ENCODE data around the gene NUAK2.
A peak's percentile ranks its signal among the peaks of the same experiment; 100 is the strongest.

Gene NUAK2

DNA sequence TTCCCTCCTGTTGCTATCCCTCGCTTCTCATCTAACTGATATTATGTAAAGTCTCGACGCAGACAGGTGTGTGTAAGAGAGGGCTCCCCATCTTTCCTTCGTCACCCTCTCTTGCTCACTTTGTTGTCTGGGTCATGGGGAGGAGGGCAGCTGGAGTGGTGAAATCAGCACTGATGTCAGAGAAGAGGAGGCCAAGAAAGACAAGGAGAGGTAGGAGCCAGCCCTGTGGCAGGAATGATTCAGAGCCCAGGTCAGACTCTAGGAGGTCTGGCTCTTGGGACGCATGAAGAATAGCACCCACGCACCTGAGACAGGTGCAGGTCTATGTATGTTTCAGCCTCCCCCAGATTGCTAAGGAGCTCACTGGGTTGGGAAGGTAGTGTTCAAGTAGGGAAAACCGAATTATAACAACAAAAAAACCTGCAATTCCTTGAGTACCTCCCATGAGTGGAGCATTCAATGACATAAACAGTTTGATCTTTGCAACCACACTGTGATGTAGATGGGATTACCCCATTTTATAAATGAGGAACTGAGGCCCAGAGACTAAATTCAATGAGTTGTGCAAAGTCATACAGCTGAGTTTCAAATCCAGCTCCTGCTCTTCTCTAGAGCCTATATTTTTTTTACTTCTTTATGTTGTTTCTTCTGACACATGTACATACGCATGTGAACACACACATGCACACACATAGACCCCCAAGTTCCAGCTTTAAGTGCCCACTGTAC, 10.4 kb downstream of the NUAK2 start:
- Histone ChIP-seq H3K9me3 (ENCODE audit: insufficient read depth, low read length) (no peaks in the 10 kb centered on the region), H3K9ac (ENCODE audit: insufficient read length, low read depth) (no peak overlapping the region), H3K4me3 (ENCODE audit: insufficient read length, low read depth) (no peak overlapping the region), H3K4me1 (ENCODE audit: insufficient read depth, insufficient read length) (peaks cover 15% of the 10 kb centered on the region), H3K36me3 (ENCODE audit: insufficient read depth, insufficient read length, low read length) (peaks cover 67% of the 10 kb centered on the region), H3K27me3 (ENCODE audit: insufficient read depth, insufficient read length) (no peaks in the 10 kb centered on the region)
- no peak for TF ChIP-seq YY1 (IDR thresholded peaks at IDR 0.05; ENCODE audit: insufficient read depth, insufficient read length)
- no peak for TF ChIP-seq ZNF274 (IDR thresholded peaks at IDR 0.05; ENCODE audit: low read depth, low read length)
- TF ChIP-seq SUZ12 (IDR thresholded peaks at IDR 0.05; ENCODE audit: extremely low read depth, insufficient read depth, insufficient read length), result no peak
- DNase-seq (ENCODE audit: low read depth, low spot score), result no peak

- no peak for DNase-seq (ENCODE audit: low read depth, low spot score)
- TF ChIP-seq ZNF274 (IDR thresholded peaks at IDR 0.05; ENCODE audit: low read depth, low read length), result no peak
- no peak for TF ChIP-seq SUZ12 (IDR thresholded peaks at IDR 0.05; ENCODE audit: extremely low read depth, insufficient read depth, insufficient read length)
- TF ChIP-seq YY1 (IDR thresholded peaks at IDR 0.05; ENCODE audit: insufficient read depth, insufficient read length), result no peak
These were observed 11.8 kb downstream of the NUAK2 start for GRCh38 chr1:205309741-205310140.

DNA sequence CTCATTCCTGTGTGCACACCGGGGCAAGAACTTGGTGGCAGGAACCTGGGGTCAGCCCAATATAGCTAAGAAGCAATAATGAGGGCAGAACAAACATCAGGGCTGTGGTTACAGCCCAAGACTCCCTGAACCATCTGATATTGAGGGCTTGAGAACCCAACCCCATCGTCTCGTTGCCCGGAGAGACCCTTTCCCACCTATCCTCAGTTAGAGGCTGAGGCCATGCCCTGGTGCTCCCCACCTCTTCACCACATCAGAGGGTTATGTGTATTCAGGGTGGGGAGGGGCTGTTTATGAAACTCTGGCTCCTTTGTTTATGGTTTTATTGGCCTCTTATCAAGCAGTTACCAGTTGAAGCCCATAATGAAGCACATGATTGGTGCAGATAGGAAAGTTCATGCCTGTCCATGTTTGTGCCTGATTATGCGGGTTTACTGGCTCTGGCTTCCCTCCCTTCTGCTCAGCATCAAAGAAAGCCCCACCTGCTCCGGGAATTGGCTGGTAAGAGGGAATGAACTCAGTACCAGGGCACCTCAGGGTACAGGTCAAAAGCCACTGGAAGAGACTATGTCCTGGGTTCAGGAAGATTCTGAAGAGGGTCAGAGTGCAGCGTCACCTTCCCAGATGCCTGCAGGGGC, 14.5 kb downstream of the NUAK2 start:
- Histone ChIP-seq H3K4me3 (ENCODE audit: insufficient read length, low read depth) (no peak overlapping the region), H3K9me3 (ENCODE audit: insufficient read depth, low read length) (no peaks in the 10 kb centered on the region), H3K27me3 (ENCODE audit: insufficient read depth, insufficient read length) (no peaks in the 10 kb centered on the region), H3K36me3 (ENCODE audit: insufficient read depth, insufficient read length, low read length) (peaks cover 97% of the 10 kb centered on the region), H3K9ac (ENCODE audit: insufficient read length, low read depth) (no peak overlapping the region), H3K4me1 (ENCODE audit: insufficient read depth, insufficient read length) (peaks cover 26% of the 10 kb centered on the region)
- DNase-seq (ENCODE audit: low read depth, low spot score), result no peak
- TF ChIP-seq ZNF274 (IDR thresholded peaks at IDR 0.05; ENCODE audit: low read depth, low read length), result no peak

More at GRCh38 chr1:205309741-205310140, 11.8 kb downstream of the NUAK2 start:
- Histone ChIP-seq H3K9ac (ENCODE audit: insufficient read length, low read depth) (no peak overlapping the region), H3K9me3 (ENCODE audit: insufficient read depth, low read length) (no peaks in the 10 kb centered on the region), H3K27me3 (ENCODE audit: insufficient read depth, insufficient read length) (no peaks in the 10 kb centered on the region), H3K4me1 (ENCODE audit: insufficient read depth, insufficient read length) (peaks cover 14% of the 10 kb centered on the region), H3K36me3 (ENCODE audit: insufficient read depth, insufficient read length, low read length) (peaks cover 80% of the 10 kb centered on the region), H3K4me3 (ENCODE audit: insufficient read length, low read depth) (no peak overlapping the region)

GRCh38 chr1:205304695-205305070, 16.9 kb downstream of the NUAK2 start:
- Histone ChIP-seq H3K36me3 (ENCODE audit: insufficient read depth, insufficient read length, low read length) (peaks cover 76% of the 10 kb centered on the region), H3K4me3 (ENCODE audit: insufficient read length, low read depth) (no peak overlapping the region), H3K27me3 (ENCODE audit: insufficient read depth, insufficient read length) (no peaks in the 10 kb centered on the region), H3K4me1 (ENCODE audit: insufficient read depth, insufficient read length) (peaks cover 16% of the 10 kb centered on the region), H3K9ac (ENCODE audit: insufficient read length, low read depth) (no peak overlapping the region), H3K9me3 (ENCODE audit: insufficient read depth, low read length) (no peaks in the 10 kb centered on the region)
- no peak for DNase-seq (ENCODE audit: low read depth, low spot score)
- TF ChIP-seq SUZ12 (IDR thresholded peaks at IDR 0.05; ENCODE audit: extremely low read depth, insufficient read depth, insufficient read length) (no peak), ZNF274 (IDR thresholded peaks at IDR 0.05; ENCODE audit: low read depth, low read length) (no peak), YY1 (IDR thresholded peaks at IDR 0.05; ENCODE audit: insufficient read depth, insufficient read length) (no peak)

DNA sequence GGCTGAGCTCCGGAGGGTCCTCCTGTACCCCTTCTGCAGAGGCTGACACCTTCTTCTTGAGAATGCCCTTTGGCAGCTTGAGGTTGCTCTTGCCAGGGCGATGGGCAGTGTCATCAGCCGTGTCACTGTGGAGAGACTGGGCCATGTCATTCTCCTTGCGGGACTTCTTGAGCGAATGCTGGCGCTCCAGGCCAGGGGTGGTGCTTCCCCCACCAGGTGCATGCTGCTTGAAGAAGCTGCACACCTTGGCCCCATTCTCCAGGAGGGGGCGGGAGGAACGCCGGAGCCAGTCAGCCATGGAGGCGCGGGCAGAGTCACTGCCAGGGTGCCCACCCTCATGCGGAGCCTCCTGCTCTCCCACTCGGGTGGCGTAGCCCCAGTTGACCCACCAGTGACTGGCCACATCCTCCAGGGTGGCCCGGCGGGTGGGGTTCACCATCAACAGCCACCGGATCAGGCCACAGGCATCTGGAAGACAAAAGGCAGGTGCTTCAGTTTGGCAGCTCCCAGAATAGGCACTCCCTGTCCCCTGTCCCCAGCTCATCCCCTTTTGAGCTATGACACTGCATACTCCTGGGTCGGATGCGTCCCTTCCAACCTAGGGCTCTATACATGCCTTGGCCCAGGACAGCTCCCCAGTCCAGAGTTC, 17.4 kb downstream of the NUAK2 start:
- peaks cover 71% of the 10 kb centered on the region for H3K36me3 ChIP-seq (ENCODE audit: insufficient read depth, insufficient read length, low read length)
- no peaks in the 10 kb centered on the region for H3K9me3 ChIP-seq (ENCODE audit: insufficient read depth, low read length)
- H3K4me3 ChIP-seq (ENCODE audit: insufficient read length, low read depth), result no peak overlapping the region
- no peak for TF ChIP-seq SUZ12 (IDR thresholded peaks at IDR 0.05; ENCODE audit: extremely low read depth, insufficient read depth, insufficient read length)
- no peaks in the 10 kb centered on the region for H3K27me3 ChIP-seq (ENCODE audit: insufficient read depth, insufficient read length)
- no peak overlapping the region for H3K9ac ChIP-seq (ENCODE audit: insufficient read length, low read depth)
- no peak for DNase-seq (ENCODE audit: low read depth, low spot score)
- H3K4me1 ChIP-seq (ENCODE audit: insufficient read depth, insufficient read length), result peaks cover 16% of the 10 kb centered on the region

GRCh38 chr1:205303247-205303888, 18.2 kb downstream of the NUAK2 start:
- peak overlapping the region; percentile 9 for H3K9ac ChIP-seq (ENCODE audit: insufficient read length, low read depth)
- peaks cover 63% of the 10 kb centered on the region for H3K36me3 ChIP-seq (ENCODE audit: insufficient read depth, insufficient read length, low read length)
- no peak overlapping the region for H3K4me3 ChIP-seq (ENCODE audit: insufficient read length, low read depth)
- TF ChIP-seq YY1 (IDR thresholded peaks at IDR 0.05; ENCODE audit: insufficient read depth, insufficient read length) (no peak), SUZ12 (IDR thresholded peaks at IDR 0.05; ENCODE audit: extremely low read depth, insufficient read depth, insufficient read length) (no peak), ZNF274 (IDR thresholded peaks at IDR 0.05; ENCODE audit: low read depth, low read length) (no peak)
- no peaks in the 10 kb centered on the region for H3K9me3 ChIP-seq (ENCODE audit: insufficient read depth, low read length)
- H3K4me1 ChIP-seq (ENCODE audit: insufficient read depth, insufficient read length), result peaks cover 16% of the 10 kb centered on the region
- DNase-seq (ENCODE audit: low read depth, low spot score), result no peak
- H3K27me3 ChIP-seq (ENCODE audit: insufficient read depth, insufficient read length), result no peaks in the 10 kb centered on the region

Measured in NT2/D1 (cell line).